H1 (cell line): Measurements from ENCODE around the gene TMEM116. TPM values are rescaled to one million over a fixed set of nuclear protein-coding genes. Genes with fewer than 3 reads are reported as not detected.

Experiments
- ATF2 ChIP-seq: IDR thresholded peaks from 2 replicates; pipeline ENCODE4 v1.6.1; 2012; ENCODE audit warnings: low read length, inconsistent platforms
- CHD7 ChIP-seq: fragments of 300-600 bp; sonication (generic); IDR thresholded peaks from 2 replicates; pipeline ENCODE4 v1.7.1; 2012; ENCODE audit warnings: low read length, moderate library complexity, mild to moderate bottlenecking, inconsistent platforms; ENCODE audit not compliant: insufficient replicate concordance
- CTCF ChIP-seq, 3 experiments: IDR thresholded peaks; 1 replicate in 2 of 3; 2 replicates in 1 of 3; pipeline versions ENCODE4 v1.5.1 to v1.6.1; 2011; ENCODE audit warnings: low read length in 3 of 3, mild to moderate bottlenecking in 3 of 3, inconsistent platforms in 2 of 3, low read depth in 1 of 3, moderate library complexity in 1 of 3; ENCODE audit not compliant: insufficient read depth in 1 of 3; ENCODE audit errors: control extremely low read depth in 1 of 3
- EGR1 ChIP-seq: IDR thresholded peaks from 2 replicates; pipeline ENCODE4 v1.6.1; 2011; ENCODE audit warnings: low read depth, low read length, borderline replicate concordance
- SIX5 ChIP-seq: IDR thresholded peaks from 2 replicates; pipeline ENCODE4 v1.6.1; 2011; ENCODE audit warnings: mild to moderate bottlenecking, low read depth, low read length
- polyA plus RNA-seq, 7 experiments: library from polyadenylated mRNA; depleted of rRNA in 3 of 7; stranded (reverse) in 5 of 7; unstranded in 2 of 7; fragments of >200 nt in 5 of 7; fragments of 200-250 nt in 2 of 7; gene quantifications; 1 replicate in 5 of 7; 2 replicates in 1 of 7; 4 replicates in 1 of 7; pipeline versions ENCODE4 v1.2.1 to v1.2.3, GENCODE V29; 2011 to 2013; ENCODE audit warnings: missing spikeins in 2 of 7, mixed read lengths in 2 of 7
- total RNA-seq: library from RNA; stranded (reverse); fragmentation: NEBNext Ultra II Directional; extraction: Animal tissue kit (Norgen Biotek cat#: 25700); gene quantifications from 2 replicates; pipeline ENCODE4 v1.2.1, GENCODE V29; 2021

TMEM116 gene
- total and polyA plus RNA-seq, 2 of the 8 experiments (the other 6 are each of a cell fraction or from before 2014, with no cell fraction given), result 8.1 to 25.2 TPM

GRCh38 chr12:112025808-112026375, 12.9 kb upstream of the TMEM116 start (continued):
- TF ChIP-seq ATF2, result no peak
- no peak for TF ChIP-seq EGR1
- no peak for TF ChIP-seq CTCF (IDR thresholded peaks at IDR 0.05; ENCODE audit: control extremely low read depth in 1 of 3, insufficient read depth in 1 of 3, low read depth in 1 of 3, low read length in 3 of 3)
- TF ChIP-seq CHD7, result no peak
- TF ChIP-seq SIX5, result no peak
- TF ChIP-seq, all 59 proteins: peak for 0
